Measurements from ENCODE around the gene CDAN1. TPM values are rescaled to one million over a fixed set of nuclear protein-coding genes. Genes with fewer than 3 reads are reported as not detected.

CDAN1 gene
- total RNA-seq, 3 donors from 2014 or later (not counting 1 experiment from before 2014, with no cell fraction given), result 18.1 to 36.9 (median 34.9) TPM

DNA sequence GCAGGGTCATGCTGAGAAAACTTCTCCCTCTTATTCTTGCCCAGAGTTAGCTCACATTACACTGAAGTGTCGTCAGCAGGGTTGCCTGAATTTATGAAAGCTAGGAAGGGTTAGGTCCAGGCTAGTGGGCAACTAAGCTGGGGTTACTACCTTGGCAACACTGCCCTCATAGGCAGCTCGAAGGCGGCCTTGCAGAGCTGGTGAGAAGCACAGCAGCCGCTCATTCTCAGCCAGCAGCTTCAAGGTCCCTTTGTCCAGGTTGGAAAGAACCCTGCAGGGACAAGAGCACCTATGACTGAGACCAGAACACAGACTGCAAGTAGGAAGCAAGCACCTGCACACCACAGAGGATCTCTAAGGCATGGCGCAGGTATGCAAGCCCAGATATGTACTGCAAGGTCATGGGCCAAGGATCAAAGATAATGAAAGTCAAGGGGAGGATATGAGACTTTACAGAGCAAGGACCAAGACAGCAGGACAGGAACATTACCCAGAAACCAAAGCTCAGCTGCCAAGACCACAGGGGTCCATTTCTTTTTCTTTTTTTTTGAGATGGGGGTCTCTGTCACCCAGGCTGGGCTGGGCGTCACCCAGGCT is 2.8 kb downstream of the CDAN1 start:
- WGBS (ENCODE audit: insufficient coverage), result 95% methylated on average over 6 of the region's 6 CpGs
- H3K27ac Mint-ChIP-seq, result no peak overlapping the region
- H3K9me3 Mint-ChIP-seq, result no peaks in the 10 kb centered on the region
- TF ChIP-seq, protein P1, sequence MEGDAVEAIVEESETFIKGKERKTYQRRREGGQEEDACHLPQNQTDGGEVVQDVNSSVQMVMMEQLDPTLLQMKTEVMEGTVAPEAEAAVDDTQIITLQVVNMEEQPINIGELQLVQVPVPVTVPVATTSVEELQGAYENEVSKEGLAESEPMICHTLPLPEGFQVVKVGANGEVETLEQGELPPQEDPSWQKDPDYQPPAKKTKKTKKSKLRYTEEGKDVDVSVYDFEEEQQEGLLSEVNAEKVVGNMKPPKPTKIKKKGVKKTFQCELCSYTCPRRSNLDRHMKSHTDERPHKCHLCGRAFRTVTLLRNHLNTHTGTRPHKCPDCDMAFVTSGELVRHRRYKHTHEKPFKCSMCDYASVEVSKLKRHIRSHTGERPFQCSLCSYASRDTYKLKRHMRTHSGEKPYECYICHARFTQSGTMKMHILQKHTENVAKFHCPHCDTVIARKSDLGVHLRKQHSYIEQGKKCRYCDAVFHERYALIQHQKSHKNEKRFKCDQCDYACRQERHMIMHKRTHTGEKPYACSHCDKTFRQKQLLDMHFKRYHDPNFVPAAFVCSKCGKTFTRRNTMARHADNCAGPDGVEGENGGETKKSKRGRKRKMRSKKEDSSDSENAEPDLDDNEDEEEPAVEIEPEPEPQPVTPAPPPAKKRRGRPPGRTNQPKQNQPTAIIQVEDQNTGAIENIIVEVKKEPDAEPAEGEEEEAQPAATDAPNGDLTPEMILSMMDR (IDR thresholded peaks at IDR 0.05), result no peak
- H3K27ac ChIP-seq (ENCODE audit: low read length), result no peak overlapping the region
- no peaks in the 10 kb centered on the region for H3K27me3 ChIP-seq (ENCODE audit: control insufficient read depth, insufficient read depth, low read length)
- H3K4me3 ChIP-seq (ENCODE audit: low read length), result no peak overlapping the region
- peak overlapping the region; percentile 55 for H3K4me3 Mint-ChIP-seq
- ATAC-seq, result no peak
- peaks cover 43% of the 10 kb centered on the region for H3K36me3 ChIP-seq (ENCODE audit: control insufficient read depth, insufficient read depth, low read length)
- no peaks in the 10 kb centered on the region for H3K27me3 Mint-ChIP-seq (ENCODE audit: low read depth in 2 of 2)
- no peak for DNase-seq
- H3K4me1 Mint-ChIP-seq, result peaks cover 6 to 19% of the 10 kb centered on the region in 2 donors
- H3K4me1 ChIP-seq (ENCODE audit: control insufficient read depth, insufficient read depth, low read length), result peaks cover 15% of the 10 kb centered on the region
- intact Hi-C loops (cut with micrococcal nuclease), result loop anchor here (10.0 kb wide), 1 partner anchor 191 kb away; the partner anchor contains the start of gene TTBK2
- no peaks in the 10 kb centered on the region for H3K9me3 ChIP-seq (ENCODE audit: control insufficient read depth, insufficient read depth, low read length)
- no peaks in the 10 kb centered on the region for H3K36me3 Mint-ChIP-seq

GRCh38 chr15:42733027-42733426 is 3.9 kb downstream of the CDAN1 start:
- Mint-ChIP-seq H3K36me3 (no peaks in the 10 kb centered on the region), H3K27me3 (ENCODE audit: low read depth in 2 of 2) (no peaks in the 10 kb centered on the region)
- TF ChIP-seq, protein P1 (IDR thresholded peaks at IDR 0.05), result no peak

GRCh38 chr15:42732095-42732827 is 4.7 kb downstream of the CDAN1 start:
- Histone ChIP-seq H3K4me1 (ENCODE audit: control insufficient read depth, insufficient read depth, low read length) (peaks cover 11% of the 10 kb centered on the region), H3K27ac (ENCODE audit: low read length) (no peak overlapping the region), H3K9me3 (ENCODE audit: control insufficient read depth, insufficient read depth, low read length) (no peaks in the 10 kb centered on the region), H3K27me3 (ENCODE audit: control insufficient read depth, insufficient read depth, low read length) (no peaks in the 10 kb centered on the region), H3K36me3 (ENCODE audit: control insufficient read depth, insufficient read depth, low read length) (peaks cover 58% of the 10 kb centered on the region), H3K4me3 (ENCODE audit: low read length) (no peak overlapping the region)
- intact Hi-C loops (cut with micrococcal nuclease), result loop anchor here (10.0 kb wide), 1 partner anchor 193 kb away; the partner anchor contains the start of gene TTBK2
- no peak for DNase-seq
- WGBS (ENCODE audit: insufficient coverage), result 96% methylated on average over 15 of the region's 15 CpGs
- Mint-ChIP-seq H3K4me1 (peaks cover 1 to 14% of the 10 kb centered on the region in 2 donors), H3K4me3 (no peak overlapping the region), H3K27me3 (ENCODE audit: low read depth in 2 of 2) (no peaks in the 10 kb centered on the region), H3K9me3 (no peaks in the 10 kb centered on the region), H3K27ac (no peak overlapping the region), H3K36me3 (peaks cover under 1% of the 10 kb centered on the region)
- TF ChIP-seq, protein P1 (IDR thresholded peaks at IDR 0.05), result no peak
- no peak for ATAC-seq

More at GRCh38 chr15:42733027-42733426, 3.9 kb downstream of the CDAN1 start:
- Mint-ChIP-seq H3K4me3 (no peak overlapping the region), H3K4me1 (peaks cover 6 to 19% of the 10 kb centered on the region in 2 donors), H3K9me3 (no peaks in the 10 kb centered on the region), H3K27ac (no peak overlapping the region)
- ATAC-seq (no peak), DNase-seq (no peak)
- Histone ChIP-seq H3K27ac (ENCODE audit: low read length) (no peak overlapping the region), H3K9me3 (ENCODE audit: control insufficient read depth, insufficient read depth, low read length) (no peaks in the 10 kb centered on the region), H3K4me3 (ENCODE audit: low read length) (no peak overlapping the region), H3K27me3 (ENCODE audit: control insufficient read depth, insufficient read depth, low read length) (no peaks in the 10 kb centered on the region), H3K4me1 (ENCODE audit: control insufficient read depth, insufficient read depth, low read length) (peaks cover 15% of the 10 kb centered on the region), H3K36me3 (ENCODE audit: control insufficient read depth, insufficient read depth, low read length) (peaks cover 51% of the 10 kb centered on the region)
- 98% methylated on average over 11 of the region's 11 CpGs for WGBS (ENCODE audit: insufficient coverage)
- intact Hi-C loops (cut with micrococcal nuclease), result loop anchor here (10.0 kb wide), 1 partner anchor 192 kb away; the partner anchor contains the start of gene TTBK2
